Spleen (tissue), 11 donors: ENCODE data around the gene RYR2. TPM values are rescaled to one million over a fixed set of nuclear protein-coding genes. Genes with fewer than 3 reads are reported as not detected.

Source experiments
- DNase-seq: peaks from one replicate; pipeline ENCODE4 v3.0.0-alpha.2; 2020
- H3K27ac ChIP-seq, 8 donors: fragments of 200-600 bp; sonication (generic) in 7 of 8; 1 replicate in 4 of 8; 2 replicates in 4 of 8; pipeline versions ENCODE4 v1.5.0 to v1.8.0; 2016 to 2021; ENCODE audit warnings: inconsistent platforms in 4 of 8, mild to moderate bottlenecking in 4 of 8, moderate library complexity in 1 of 8
- H3K27me3 ChIP-seq, 7 donors: fragments of 200-600 bp; sonication (generic) in 6 of 7; replicated peaks in 1 of 7; 1 replicate in 4 of 7; 2 replicates in 3 of 7; pipeline versions ENCODE4 v1.5.0 to v1.8.0; 2016 to 2021; ENCODE audit warnings: inconsistent platforms in 3 of 7, mild to moderate bottlenecking in 1 of 7
- H3K36me3 ChIP-seq, 6 donors: fragments of 200-600 bp; sonication (generic) in 5 of 6; 1 replicate in 4 of 6; 2 replicates in 2 of 6; pipeline versions ENCODE4 v1.5.0 to v1.8.0; 2016 to 2021; ENCODE audit warnings: inconsistent platforms in 2 of 6
- H3K4me1 ChIP-seq, 6 donors: fragments of 200-600 bp; sonication (generic) in 5 of 6; 1 replicate in 3 of 6; 2 replicates in 3 of 6; pipeline versions ENCODE4 v1.5.0 to v1.8.0; 2016 to 2021; ENCODE audit warnings: inconsistent platforms in 3 of 6
- H3K4me3 ChIP-seq, 8 donors: fragments of 200-600 bp; sonication (generic) in 7 of 8; 1 replicate in 4 of 8; 2 replicates in 4 of 8; pipeline versions ENCODE4 v1.5.0 to v1.8.0; 2016 to 2021; ENCODE audit warnings: inconsistent platforms in 4 of 8, mild to moderate bottlenecking in 4 of 8, moderate library complexity in 2 of 8
- H3K9me3 ChIP-seq, 8 donors: fragments of 200-600 bp; sonication (generic) in 7 of 8; 1 replicate in 4 of 8; 2 replicates in 4 of 8; pipeline versions ENCODE4 v1.5.0 to v1.8.0; 2016 to 2021; ENCODE audit warnings: inconsistent platforms in 4 of 8
- POLR2A ChIP-seq, 3 donors: fragments of 450-650 bp; IDR thresholded peaks; one replicate each; pipeline ENCODE4 v1.5.1; 2017; ENCODE audit warnings: antibody characterized with exemption in 3 of 3, mild to moderate bottlenecking in 1 of 3
- POLR2AphosphoS5 ChIP-seq, 3 donors: sonication (generic); formaldehyde crosslinking; IDR thresholded peaks; one replicate each; pipeline ENCODE4 v1.5.1; 2017; ENCODE audit warnings: antibody characterized with exemption in 3 of 3
- WGBS, 5 donors: extraction: QIAGEN DNeasy Blood & Tissue Kit in 3 of 5; methylation state at CpG; one replicate each; pipeline versions ENCODE4 v1.1.5 to v1.1.7; 2013 to 2018; 5-methylcytosine and 5-hydroxymethylcytosine counted together
- intact Hi-C: fragments of 100-400 bp; cut with DNase I; formaldehyde crosslinking; loops from one replicate; pipeline ENCODE4 v1.15.0; 2023; ENCODE audit warnings: low total_unique reads
- polyA plus RNA-seq, 3 donors: library from polyadenylated mRNA; stranded (reverse); fragments of 200-250 nt; gene quantifications; one replicate each; pipeline ENCODE4 v1.2.1, GENCODE V29; 2013
- total RNA-seq, 7 donors: library from RNA; depleted of rRNA in 3 of 7; stranded (reverse); fragments of >200 nt in 3 of 7; fragmentation: NEBNext Ultra II Directional in 4 of 7; extraction: Animal tissue kit (Norgen Biotek cat#: 25700) in 4 of 7; gene quantifications; one replicate each; pipeline versions ENCODE4 v1.1.0 to v1.2.1, GENCODE V29; 2016 to 2021
- TF ChIP-seq, protein P1 (sequence below), 11 experiments: fragments of 200-600 bp in 7 of 11; fragments of 450-650 bp in 4 of 11; sonication (generic) in 4 of 11; IDR thresholded peaks in 8 of 11; conservative IDR thresholded peaks in 3 of 11; 1 replicate in 7 of 11; 2 replicates in 4 of 11; pipeline versions ENCODE4 v1.4.0 to v1.8.0; 2016 to 2021; ENCODE audit warnings: antibody characterized with exemption in 11 of 11, inconsistent platforms in 4 of 11, mild to moderate bottlenecking in 1 of 11
- donor health status: healthy with polysubstance abuse.
- donor health status: DM: no; HTN: no; CAD: no; lungs with moderate emphysema.
- donor health status: DM: no; HTN: no; CAD: no.
- donor health status: Bipolar disorder and iron deficiency.
- donor health status: healthy.
- donor health status: DM: no; HTN: no; CAD: no.
- donor health status: DM: yes; HTN: yes; CAD: no.

RYR2 gene
- total and polyA plus RNA-seq, 10 donors = 0.12 to 7.1 (median 3.7) TPM

DNA sequence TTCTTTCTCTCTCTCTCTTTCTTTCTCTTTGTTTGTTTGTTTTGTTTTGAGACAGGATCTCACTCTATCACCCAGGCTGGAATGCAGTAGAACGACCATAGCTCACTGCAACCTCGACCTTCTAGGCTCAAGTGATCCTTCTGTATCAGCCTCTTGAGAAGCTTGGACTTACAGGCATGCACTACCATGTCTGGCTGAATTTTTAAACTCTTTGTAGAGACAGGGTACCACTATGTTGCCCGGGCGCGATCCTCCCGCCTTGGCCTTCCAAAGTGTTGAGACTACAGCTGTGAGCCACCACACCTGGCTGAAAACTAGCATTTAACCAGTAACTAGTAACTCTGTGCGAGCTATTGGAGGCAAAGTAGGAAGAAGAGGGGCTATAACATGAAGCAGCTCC is 523.3 kb downstream of the RYR2 start:
- intact Hi-C loops = no loop called here

GRCh38 chr1:237566581-237566980 is 524.6 kb downstream of the RYR2 start:
- no peak overlapping the region for H3K27ac ChIP-seq
- H3K4me3 ChIP-seq = no peak overlapping the region
- no peaks in the 10 kb centered on the region for H3K36me3 ChIP-seq
- DNase-seq = no peak
- H3K27me3 ChIP-seq = no peaks in the 10 kb centered on the region
- WGBS, 5 donors = 85 to 91% (median 88%) methylated on average over 14 of the region's 14 CpGs
- intact Hi-C loops = no loop called here
- H3K9me3 ChIP-seq = no peaks in the 10 kb centered on the region
- TF ChIP-seq POLR2A (IDR thresholded peaks at IDR 0.05) = no peak
- no peak for TF ChIP-seq POLR2AphosphoS5 (IDR thresholded peaks at IDR 0.05)
- TF ChIP-seq, protein P1, sequence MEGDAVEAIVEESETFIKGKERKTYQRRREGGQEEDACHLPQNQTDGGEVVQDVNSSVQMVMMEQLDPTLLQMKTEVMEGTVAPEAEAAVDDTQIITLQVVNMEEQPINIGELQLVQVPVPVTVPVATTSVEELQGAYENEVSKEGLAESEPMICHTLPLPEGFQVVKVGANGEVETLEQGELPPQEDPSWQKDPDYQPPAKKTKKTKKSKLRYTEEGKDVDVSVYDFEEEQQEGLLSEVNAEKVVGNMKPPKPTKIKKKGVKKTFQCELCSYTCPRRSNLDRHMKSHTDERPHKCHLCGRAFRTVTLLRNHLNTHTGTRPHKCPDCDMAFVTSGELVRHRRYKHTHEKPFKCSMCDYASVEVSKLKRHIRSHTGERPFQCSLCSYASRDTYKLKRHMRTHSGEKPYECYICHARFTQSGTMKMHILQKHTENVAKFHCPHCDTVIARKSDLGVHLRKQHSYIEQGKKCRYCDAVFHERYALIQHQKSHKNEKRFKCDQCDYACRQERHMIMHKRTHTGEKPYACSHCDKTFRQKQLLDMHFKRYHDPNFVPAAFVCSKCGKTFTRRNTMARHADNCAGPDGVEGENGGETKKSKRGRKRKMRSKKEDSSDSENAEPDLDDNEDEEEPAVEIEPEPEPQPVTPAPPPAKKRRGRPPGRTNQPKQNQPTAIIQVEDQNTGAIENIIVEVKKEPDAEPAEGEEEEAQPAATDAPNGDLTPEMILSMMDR (IDR thresholded peaks at IDR 0.05 in 8 of 11, conservative IDR thresholded peaks at IDR 0.05 in 3 of 11) = no peak
- no peaks in the 10 kb centered on the region for H3K4me1 ChIP-seq

More for the DNA sequence above, 523.3 kb downstream of the RYR2 start:
- 45 to 69% (median 65%) methylated on average over 7 of the region's 7 CpGs for WGBS, 5 donors
- no peaks in the 10 kb centered on the region for H3K36me3 ChIP-seq
- no peak for DNase-seq
- no peaks in the 10 kb centered on the region for H3K9me3 ChIP-seq
- no peak overlapping the region for H3K27ac ChIP-seq
- no peak overlapping the region for H3K4me3 ChIP-seq
- no peaks in the 10 kb centered on the region for H3K4me1 ChIP-seq
- H3K27me3 ChIP-seq = no peaks in the 10 kb centered on the region
- TF ChIP-seq POLR2A (IDR thresholded peaks at IDR 0.05) (no peak), POLR2AphosphoS5 (IDR thresholded peaks at IDR 0.05) (no peak)
- TF ChIP-seq, protein P1 (IDR thresholded peaks at IDR 0.05 in 8 of 11, conservative IDR thresholded peaks at IDR 0.05 in 3 of 11) = no peak

DNA sequence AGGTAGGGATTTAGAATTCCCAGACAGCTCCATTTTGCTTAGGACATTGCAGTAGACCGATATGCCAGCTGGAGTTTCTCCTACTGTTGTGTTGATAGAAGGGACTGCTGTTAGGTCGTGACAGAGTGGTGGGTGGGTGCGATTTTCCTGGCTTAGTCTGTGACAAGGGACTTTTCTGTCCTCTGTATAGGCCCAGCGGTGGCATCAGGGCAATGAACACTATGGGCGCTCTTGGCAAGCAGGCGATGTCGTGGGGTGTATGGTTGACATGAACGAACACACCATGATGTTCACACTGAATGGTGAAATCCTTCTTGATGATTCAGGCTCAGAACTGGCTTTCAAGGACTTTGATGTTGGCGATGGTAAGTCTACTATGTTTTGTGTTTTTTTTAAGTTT is 527.0 kb downstream of the RYR2 start:
- H3K4me3 ChIP-seq = no peak overlapping the region
- H3K27ac ChIP-seq = no peak overlapping the region
- DNase-seq = no peak
- TF ChIP-seq, protein P1 (IDR thresholded peaks at IDR 0.05 in 8 of 11, conservative IDR thresholded peaks at IDR 0.05 in 3 of 11) = no peak
- no peak for TF ChIP-seq POLR2AphosphoS5 (IDR thresholded peaks at IDR 0.05)
- TF ChIP-seq POLR2A (IDR thresholded peaks at IDR 0.05) = no peak
- H3K9me3 ChIP-seq = no peaks in the 10 kb centered on the region
- no peaks in the 10 kb centered on the region for H3K4me1 ChIP-seq
- H3K27me3 ChIP-seq = no peaks in the 10 kb centered on the region
- intact Hi-C loops = no loop called here
- 76 to 85% (median 81%) methylated on average over 9 of the region's 9 CpGs for WGBS, 5 donors
- no peaks in the 10 kb centered on the region for H3K36me3 ChIP-seq

GRCh38 chr1:237570530-237570929 is 528.5 kb downstream of the RYR2 start:
- H3K4me1 ChIP-seq = no peaks in the 10 kb centered on the region
- TF ChIP-seq, protein P1 (IDR thresholded peaks at IDR 0.05 in 8 of 11, conservative IDR thresholded peaks at IDR 0.05 in 3 of 11) = no peak
- TF ChIP-seq POLR2AphosphoS5 (IDR thresholded peaks at IDR 0.05) (no peak), POLR2A (IDR thresholded peaks at IDR 0.05) (no peak)
- no peak overlapping the region for H3K4me3 ChIP-seq
- H3K27me3 ChIP-seq = no peaks in the 10 kb centered on the region
- H3K9me3 ChIP-seq = peaks cover 0 to 14% (median 8%) of the 10 kb centered on the region in 8 donors
- intact Hi-C loops = no loop called here
- H3K27ac ChIP-seq = no peak overlapping the region
- WGBS, 5 donors = 84 to 94% (median 92%) methylated on average over 5 of the region's 5 CpGs
- no peaks in the 10 kb centered on the region for H3K36me3 ChIP-seq
- no peak for DNase-seq
